Hematopoietic multipotent progenitor cell treated with erythropoietin and hydrocortisone succinate and interleukin-3 and kit ligand, for 15 days (in vitro differentiated cells): ENCODE data around the gene GRID2IP.

Source experiments
- DNase-seq: peaks from one replicate; pipeline ENCODE4 v3.0.0-alpha.2; 2015; ENCODE audit warnings: low spot score

GRID2IP gene

DNA sequence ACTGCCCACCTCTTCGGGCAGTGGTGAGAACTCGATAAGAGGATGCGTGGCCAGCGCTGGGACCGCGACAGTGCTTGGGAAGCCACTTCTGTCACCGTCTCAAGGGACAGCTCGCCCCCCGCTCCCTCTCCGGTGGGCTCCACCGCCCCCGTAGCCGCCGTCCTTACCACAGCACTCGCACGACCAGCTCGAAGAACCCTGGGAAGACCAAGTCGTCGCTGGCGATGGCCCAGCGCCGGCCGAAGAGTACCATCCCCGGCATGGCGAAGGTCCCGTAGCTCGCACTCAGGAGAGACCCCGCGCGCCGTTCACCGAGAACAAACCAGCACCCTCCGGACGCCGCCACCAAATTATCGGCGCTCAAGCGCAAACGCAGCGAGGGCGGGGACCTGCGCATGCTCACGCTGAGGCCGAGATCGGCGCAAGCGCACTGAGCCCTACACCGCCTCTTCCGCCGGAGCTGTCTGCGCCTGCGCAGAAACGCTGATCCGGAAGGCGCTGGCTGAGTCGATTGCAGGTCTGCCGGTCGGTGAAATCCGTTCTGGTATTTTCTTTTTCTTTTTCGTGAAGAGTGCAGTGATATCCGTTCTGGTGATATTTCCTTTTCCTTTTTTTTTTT, 103.6 kb downstream of the GRID2IP start, which contains the start of gene DAGLB:
TSS of gene DAGLB (minus strand) at position 374 of the 619 bp plus-strand sequence. CDS start at position 262, 112 bp downstream.
- DNase-seq: peak; percentile 98
